ENCODE data around the gene AP5B1.

DNA sequence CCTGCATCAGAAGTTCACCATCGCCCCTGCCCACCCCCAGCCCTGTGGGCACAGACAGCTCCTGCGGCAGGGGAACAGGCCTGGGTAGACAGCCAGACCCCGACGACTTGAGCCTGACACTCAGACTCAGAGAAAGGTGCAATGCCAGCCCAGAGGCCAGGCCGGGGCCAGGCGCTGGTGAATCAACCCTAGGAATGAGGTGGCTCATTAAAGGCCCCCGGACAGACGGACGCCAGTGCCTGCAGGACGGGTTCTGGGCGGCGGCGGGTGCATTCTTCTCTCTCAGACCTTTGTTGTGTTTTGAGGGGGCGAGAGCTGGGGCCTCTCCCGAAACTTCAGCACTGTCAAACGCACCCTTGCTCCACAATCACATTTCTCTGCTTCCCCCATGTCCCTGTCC, 11.7 kb upstream of the AP5B1 start:
- TF ChIP-seq, protein P1, sequence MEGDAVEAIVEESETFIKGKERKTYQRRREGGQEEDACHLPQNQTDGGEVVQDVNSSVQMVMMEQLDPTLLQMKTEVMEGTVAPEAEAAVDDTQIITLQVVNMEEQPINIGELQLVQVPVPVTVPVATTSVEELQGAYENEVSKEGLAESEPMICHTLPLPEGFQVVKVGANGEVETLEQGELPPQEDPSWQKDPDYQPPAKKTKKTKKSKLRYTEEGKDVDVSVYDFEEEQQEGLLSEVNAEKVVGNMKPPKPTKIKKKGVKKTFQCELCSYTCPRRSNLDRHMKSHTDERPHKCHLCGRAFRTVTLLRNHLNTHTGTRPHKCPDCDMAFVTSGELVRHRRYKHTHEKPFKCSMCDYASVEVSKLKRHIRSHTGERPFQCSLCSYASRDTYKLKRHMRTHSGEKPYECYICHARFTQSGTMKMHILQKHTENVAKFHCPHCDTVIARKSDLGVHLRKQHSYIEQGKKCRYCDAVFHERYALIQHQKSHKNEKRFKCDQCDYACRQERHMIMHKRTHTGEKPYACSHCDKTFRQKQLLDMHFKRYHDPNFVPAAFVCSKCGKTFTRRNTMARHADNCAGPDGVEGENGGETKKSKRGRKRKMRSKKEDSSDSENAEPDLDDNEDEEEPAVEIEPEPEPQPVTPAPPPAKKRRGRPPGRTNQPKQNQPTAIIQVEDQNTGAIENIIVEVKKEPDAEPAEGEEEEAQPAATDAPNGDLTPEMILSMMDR (IDR thresholded peaks at IDR 0.05 in 2 of 3, conservative IDR thresholded peaks at IDR 0.05 in 1 of 3; ENCODE audit: borderline replicate concordance in 1 of 3, insufficient read depth in 1 of 3, low read depth in 2 of 3, low read length in 2 of 3): no peak
- TF ChIP-seq CEBPB (IDR thresholded peaks at IDR 0.05; ENCODE audit: low read depth) (no peak), ZNF274 (IDR thresholded peaks at IDR 0.05; ENCODE audit: low read depth, low read length) (no peak), SP1 (IDR thresholded peaks at IDR 0.05; ENCODE audit: low read depth) (no peak), POLR2A (IDR thresholded peaks at IDR 0.05; ENCODE audit: borderline replicate concordance, extremely low read depth, insufficient read depth, insufficient read length) (no peak), POLR2AphosphoS5 (IDR thresholded peaks at IDR 0.05; ENCODE audit: low read depth, low read length) (peak; percentile 20; the same call in 1 of the 2 replicates), JUND (IDR thresholded peaks at IDR 0.05) (no peak)
- TF ChIP-seq, protein P2, sequence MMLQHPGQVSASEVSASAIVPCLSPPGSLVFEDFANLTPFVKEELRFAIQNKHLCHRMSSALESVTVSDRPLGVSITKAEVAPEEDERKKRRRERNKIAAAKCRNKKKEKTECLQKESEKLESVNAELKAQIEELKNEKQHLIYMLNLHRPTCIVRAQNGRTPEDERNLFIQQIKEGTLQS (IDR thresholded peaks at IDR 0.05): no peak
- TF ChIP-seq, protein P3, sequence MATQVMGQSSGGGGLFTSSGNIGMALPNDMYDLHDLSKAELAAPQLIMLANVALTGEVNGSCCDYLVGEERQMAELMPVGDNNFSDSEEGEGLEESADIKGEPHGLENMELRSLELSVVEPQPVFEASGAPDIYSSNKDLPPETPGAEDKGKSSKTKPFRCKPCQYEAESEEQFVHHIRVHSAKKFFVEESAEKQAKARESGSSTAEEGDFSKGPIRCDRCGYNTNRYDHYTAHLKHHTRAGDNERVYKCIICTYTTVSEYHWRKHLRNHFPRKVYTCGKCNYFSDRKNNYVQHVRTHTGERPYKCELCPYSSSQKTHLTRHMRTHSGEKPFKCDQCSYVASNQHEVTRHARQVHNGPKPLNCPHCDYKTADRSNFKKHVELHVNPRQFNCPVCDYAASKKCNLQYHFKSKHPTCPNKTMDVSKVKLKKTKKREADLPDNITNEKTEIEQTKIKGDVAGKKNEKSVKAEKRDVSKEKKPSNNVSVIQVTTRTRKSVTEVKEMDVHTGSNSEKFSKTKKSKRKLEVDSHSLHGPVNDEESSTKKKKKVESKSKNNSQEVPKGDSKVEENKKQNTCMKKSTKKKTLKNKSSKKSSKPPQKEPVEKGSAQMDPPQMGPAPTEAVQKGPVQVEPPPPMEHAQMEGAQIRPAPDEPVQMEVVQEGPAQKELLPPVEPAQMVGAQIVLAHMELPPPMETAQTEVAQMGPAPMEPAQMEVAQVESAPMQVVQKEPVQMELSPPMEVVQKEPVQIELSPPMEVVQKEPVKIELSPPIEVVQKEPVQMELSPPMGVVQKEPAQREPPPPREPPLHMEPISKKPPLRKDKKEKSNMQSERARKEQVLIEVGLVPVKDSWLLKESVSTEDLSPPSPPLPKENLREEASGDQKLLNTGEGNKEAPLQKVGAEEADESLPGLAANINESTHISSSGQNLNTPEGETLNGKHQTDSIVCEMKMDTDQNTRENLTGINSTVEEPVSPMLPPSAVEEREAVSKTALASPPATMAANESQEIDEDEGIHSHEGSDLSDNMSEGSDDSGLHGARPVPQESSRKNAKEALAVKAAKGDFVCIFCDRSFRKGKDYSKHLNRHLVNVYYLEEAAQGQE (IDR thresholded peaks at IDR 0.05; ENCODE audit: low read depth): no peak

Measured in HCT116 (cell line).